Loucy (cell line): ENCODE measurements around the gene SDC1.

ENCODE experiments used
- H2AFZ ChIP-seq: fragments of 200-600 bp; sonication (generic); 2 replicates; pipeline ENCODE4 v1.6.0; 2016; ENCODE audit warnings: antibody characterized with exemption, mild to moderate bottlenecking, low read length, moderate library complexity
- H3F3A ChIP-seq: fragments of 200-600 bp; 2 replicates; pipeline ENCODE4 v1.6.0; 2016; ENCODE audit warnings: antibody characterized with exemption, low read depth, mild to moderate bottlenecking
- H3K27me3 ChIP-seq: fragments of 200-600 bp; sonication (generic); 2 replicates; pipeline ENCODE4 v1.6.1; 2014; ENCODE audit warnings: low read length, mild to moderate bottlenecking; ENCODE audit not compliant: insufficient read depth, poor library complexity, severe bottlenecking
- H3K36me3 ChIP-seq: fragments of 200-600 bp; sonication (generic); 2 replicates; pipeline ENCODE4 v1.6.1; 2016; ENCODE audit warnings: low read length; ENCODE audit not compliant: insufficient read depth
- H3K4me1 ChIP-seq: fragments of 200-600 bp; sonication (generic); 2 replicates; pipeline ENCODE4 v1.5.1; 2014; ENCODE audit warnings: low read length, mild to moderate bottlenecking; ENCODE audit not compliant: insufficient read depth, poor library complexity, severe bottlenecking
- H3K4me2 ChIP-seq: fragments of 200-600 bp; sonication (generic); 2 replicates; pipeline ENCODE4 v1.6.0; 2014; ENCODE audit warnings: antibody characterized with exemption, low read length, low read depth, mild to moderate bottlenecking; ENCODE audit not compliant: poor library complexity, severe bottlenecking
- H3K4me3 ChIP-seq: fragments of 200-600 bp; sonication (generic); 2 replicates; pipeline ENCODE4 v1.5.1; 2014; ENCODE audit warnings: low read length, mild to moderate bottlenecking, mixed read lengths; ENCODE audit not compliant: poor library complexity, severe bottlenecking
- H3K79me2 ChIP-seq: fragments of 200-600 bp; sonication (generic); 2 replicates; pipeline ENCODE4 v1.6.1; 2014; ENCODE audit warnings: low read length; ENCODE audit not compliant: insufficient read depth
- H3K9ac ChIP-seq: fragments of 200-600 bp; sonication (generic); 2 replicates; pipeline ENCODE4 v1.6.0; 2014; ENCODE audit warnings: mild to moderate bottlenecking, low read depth, low read length, moderate library complexity; ENCODE audit not compliant: poor library complexity, severe bottlenecking
- H3K9me2 ChIP-seq: fragments of 200-600 bp; sonication (generic); replicated peaks from 2 replicates; pipeline ENCODE4 v1.6.1; 2016; ENCODE audit warnings: low read depth, low read length, mixed read lengths
- H3K9me3 ChIP-seq: fragments of 200-600 bp; sonication (generic); 2 replicates; pipeline ENCODE4 v1.6.1; 2014; ENCODE audit warnings: mild to moderate bottlenecking, antibody characterized with exemption, low read length, low read depth; ENCODE audit not compliant: insufficient read depth
- H4K20me1 ChIP-seq: fragments of 200-600 bp; sonication (generic); 2 replicates; pipeline ENCODE4 v1.6.0; 2014; ENCODE audit warnings: antibody characterized with exemption, low read length, mild to moderate bottlenecking; ENCODE audit not compliant: insufficient read depth, poor library complexity, severe bottlenecking
- EZH2phosphoT487 ChIP-seq: fragments of 200-600 bp; IDR thresholded peaks from 2 replicates; pipeline ENCODE4 v1.6.1; 2018; ENCODE audit warnings: antibody characterized with exemption, mild to moderate bottlenecking, moderate library complexity, borderline replicate concordance
- TF ChIP-seq, protein P1 (sequence below): fragments of 200-600 bp; sonication (generic); conservative IDR thresholded peaks from 2 replicates; pipeline ENCODE4 v1.5.1; 2014; ENCODE audit warnings: mild to moderate bottlenecking, antibody characterized with exemption, low read length

Gene SDC1

DNA sequence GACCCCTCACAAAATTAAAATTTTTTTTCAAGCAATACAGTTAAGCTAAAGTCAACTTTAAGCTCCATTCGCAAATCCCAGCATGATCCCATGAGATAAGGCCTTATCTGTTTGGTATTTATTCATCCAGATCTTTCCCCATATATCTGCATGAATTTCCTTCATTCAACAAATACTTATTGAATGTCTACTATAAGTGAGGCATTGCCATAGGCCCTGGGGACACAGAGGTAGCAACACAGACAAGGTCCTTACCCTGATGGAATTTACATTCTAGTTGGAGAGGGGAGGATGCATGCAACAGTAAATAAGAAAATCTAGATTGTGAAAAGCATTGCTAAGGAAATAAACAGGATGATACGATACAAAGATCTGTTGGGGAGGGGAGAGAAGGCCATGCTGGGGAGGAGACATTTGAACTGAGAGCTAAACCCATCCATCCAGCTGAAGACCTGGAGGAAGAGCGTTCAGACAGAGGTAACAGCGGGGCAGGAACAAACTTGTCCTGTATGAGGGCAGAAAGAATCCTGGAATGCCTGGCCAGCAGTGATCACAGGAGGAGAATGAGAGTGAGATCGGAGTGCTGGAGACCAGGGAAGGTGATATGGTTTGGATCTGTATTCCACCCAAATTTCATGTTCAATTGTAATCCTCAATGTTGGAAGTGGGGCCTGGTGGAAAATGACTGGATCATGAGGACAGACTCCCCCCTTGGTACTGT, 71.6 kb downstream of the SDC1 start:
- H3K9ac ChIP-seq: no peak overlapping the region
- H4K20me1 ChIP-seq: no peaks in the 10 kb centered on the region
- no peak overlapping the region for H3K4me3 ChIP-seq
- H3K4me1 ChIP-seq: peaks cover 39% of the 10 kb centered on the region
- TF ChIP-seq, protein P1, sequence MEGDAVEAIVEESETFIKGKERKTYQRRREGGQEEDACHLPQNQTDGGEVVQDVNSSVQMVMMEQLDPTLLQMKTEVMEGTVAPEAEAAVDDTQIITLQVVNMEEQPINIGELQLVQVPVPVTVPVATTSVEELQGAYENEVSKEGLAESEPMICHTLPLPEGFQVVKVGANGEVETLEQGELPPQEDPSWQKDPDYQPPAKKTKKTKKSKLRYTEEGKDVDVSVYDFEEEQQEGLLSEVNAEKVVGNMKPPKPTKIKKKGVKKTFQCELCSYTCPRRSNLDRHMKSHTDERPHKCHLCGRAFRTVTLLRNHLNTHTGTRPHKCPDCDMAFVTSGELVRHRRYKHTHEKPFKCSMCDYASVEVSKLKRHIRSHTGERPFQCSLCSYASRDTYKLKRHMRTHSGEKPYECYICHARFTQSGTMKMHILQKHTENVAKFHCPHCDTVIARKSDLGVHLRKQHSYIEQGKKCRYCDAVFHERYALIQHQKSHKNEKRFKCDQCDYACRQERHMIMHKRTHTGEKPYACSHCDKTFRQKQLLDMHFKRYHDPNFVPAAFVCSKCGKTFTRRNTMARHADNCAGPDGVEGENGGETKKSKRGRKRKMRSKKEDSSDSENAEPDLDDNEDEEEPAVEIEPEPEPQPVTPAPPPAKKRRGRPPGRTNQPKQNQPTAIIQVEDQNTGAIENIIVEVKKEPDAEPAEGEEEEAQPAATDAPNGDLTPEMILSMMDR: no peak
- TF ChIP-seq EZH2phosphoT487: no peak
- H3K79me2 ChIP-seq: no peaks in the 10 kb centered on the region
- H3K9me3 ChIP-seq: no peaks in the 10 kb centered on the region
- H3K36me3 ChIP-seq: no peaks in the 10 kb centered on the region
- no peaks in the 10 kb centered on the region for H3F3A ChIP-seq
- no peaks in the 10 kb centered on the region for H3K27me3 ChIP-seq
- no peaks in the 10 kb centered on the region for H3K9me2 ChIP-seq
- no peak overlapping the region for H2AFZ ChIP-seq
- no peak overlapping the region for H3K4me2 ChIP-seq

DNA sequence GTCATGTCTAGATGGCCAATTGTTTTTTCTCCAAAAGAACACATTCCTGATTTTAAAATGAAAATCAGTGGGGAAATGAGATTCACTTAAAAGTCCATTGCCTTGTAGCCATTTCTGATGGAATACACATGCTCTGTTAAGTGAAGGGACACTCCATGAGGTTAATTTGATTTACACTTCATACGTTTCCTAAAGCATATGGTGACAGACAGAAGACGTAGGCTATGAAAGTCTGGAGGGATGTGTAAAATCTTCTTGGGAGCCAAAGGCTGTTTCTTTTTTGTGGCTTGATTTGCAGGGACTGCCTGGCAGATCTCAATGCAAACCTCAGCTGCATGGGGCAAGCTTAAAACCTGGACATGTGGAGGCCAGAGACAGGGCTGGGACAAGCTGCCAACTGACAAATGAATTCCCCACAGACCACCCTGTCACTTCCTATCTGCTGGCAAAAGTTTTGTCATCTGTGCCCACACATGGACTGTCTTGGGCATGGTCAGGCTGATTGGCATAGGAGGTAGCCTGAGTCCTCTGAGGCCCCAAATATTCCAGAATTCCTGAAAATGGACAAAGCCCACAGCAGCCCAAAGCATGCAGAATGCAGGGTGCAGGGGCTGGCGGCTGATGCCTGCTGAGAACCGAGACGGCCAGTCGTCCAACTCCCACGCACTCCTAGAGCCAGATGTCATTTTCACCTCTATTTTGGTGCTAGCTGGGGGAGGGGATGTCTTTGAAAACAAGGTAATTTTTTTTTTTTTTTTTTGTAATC, 73.9 kb downstream of the SDC1 start:
- no peaks in the 10 kb centered on the region for H3K9me3 ChIP-seq
- no peaks in the 10 kb centered on the region for H4K20me1 ChIP-seq
- no peaks in the 10 kb centered on the region for H3K79me2 ChIP-seq
- no peaks in the 10 kb centered on the region for H3K27me3 ChIP-seq
- no peak overlapping the region for H3K4me2 ChIP-seq
- H3K9me2 ChIP-seq: no peaks in the 10 kb centered on the region
- peaks cover 25% of the 10 kb centered on the region for H3K4me1 ChIP-seq
- no peaks in the 10 kb centered on the region for H3F3A ChIP-seq
- H3K36me3 ChIP-seq: no peaks in the 10 kb centered on the region
- no peak for TF ChIP-seq EZH2phosphoT487
- TF ChIP-seq, protein P1: no peak
- no peak overlapping the region for H3K9ac ChIP-seq
- H3K4me3 ChIP-seq: no peak overlapping the region
- no peak overlapping the region for H2AFZ ChIP-seq
